NCI-H146 (cell line): ENCODE measurements around the gene ZNF697.

Experiments
- DNase-seq: peaks from one replicate; lab custom pipeline; 2025; lab: John Stamatoyannopoulos, UW

ZNF697 gene

DNA sequence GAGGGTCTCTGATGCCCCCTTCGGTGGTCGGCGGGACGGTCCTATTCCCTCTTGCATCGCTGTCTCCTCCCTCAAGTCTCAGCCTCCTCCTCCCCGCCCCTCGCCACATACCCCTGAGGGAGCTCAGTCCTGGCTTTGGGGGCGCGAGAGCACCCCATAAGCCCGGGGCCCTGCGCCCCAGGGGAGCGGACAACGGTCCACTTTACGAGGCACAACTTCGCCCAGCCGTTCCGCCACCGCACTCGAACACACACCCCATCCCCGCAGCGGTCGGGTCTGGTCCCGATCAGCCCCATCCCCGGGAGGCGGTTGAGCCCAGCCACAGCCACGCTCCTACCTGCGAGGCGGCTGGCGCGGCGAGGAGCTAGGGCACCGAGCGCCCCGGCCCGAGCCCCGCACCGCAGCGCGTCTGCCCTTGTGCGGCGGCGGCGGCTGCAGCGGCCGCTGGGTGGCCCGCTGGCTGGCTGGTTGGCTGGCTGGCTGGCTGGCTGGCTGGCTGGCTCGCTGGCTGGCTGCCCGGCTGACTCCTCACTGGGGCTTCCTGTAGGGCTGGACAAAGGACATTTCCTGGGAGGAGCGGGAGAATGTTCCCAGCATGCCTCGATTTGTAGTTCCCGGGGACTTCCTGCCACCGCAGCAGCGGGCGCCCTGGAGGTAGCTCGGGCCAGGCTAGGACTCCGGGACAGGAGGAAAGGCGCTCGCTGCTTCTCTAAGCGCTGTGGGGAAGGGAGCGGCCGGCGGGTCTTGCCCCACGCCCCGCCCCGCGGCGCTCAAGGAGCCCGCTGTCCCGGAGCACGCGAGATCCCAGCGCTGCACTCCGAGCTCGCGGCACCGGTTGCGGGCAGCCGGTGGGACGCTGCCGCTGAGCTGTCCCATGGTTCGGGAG, at the start of gene ZNF697:
Gene ZNF697, minus strand, starts transcription at position 533 of the 886 bp plus-strand sequence. CDS start 22,166 bp downstream, outside the sequence.
- DNase-seq: peak; percentile 93

DNA sequence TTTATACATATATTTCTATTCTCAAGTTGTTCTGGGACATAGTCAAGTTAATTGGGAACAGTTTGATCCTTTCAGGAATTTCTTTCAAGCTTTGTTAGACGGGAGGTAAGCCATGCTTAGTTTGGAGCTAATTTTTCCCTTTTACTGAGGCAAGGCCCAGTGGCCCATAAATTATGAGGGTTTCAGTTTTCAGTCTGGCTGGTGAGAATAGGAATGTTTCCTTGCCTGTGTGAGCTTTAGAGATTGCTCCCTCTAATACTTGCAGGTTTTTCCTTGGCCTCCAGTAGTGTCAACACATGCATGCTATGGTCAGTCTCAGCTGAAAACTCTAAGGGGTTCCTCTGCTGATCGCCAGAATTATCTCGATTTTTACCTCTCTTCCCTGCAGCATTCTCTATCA, 49.5 kb upstream of the ZNF697 start:
- no peak for DNase-seq

DNA sequence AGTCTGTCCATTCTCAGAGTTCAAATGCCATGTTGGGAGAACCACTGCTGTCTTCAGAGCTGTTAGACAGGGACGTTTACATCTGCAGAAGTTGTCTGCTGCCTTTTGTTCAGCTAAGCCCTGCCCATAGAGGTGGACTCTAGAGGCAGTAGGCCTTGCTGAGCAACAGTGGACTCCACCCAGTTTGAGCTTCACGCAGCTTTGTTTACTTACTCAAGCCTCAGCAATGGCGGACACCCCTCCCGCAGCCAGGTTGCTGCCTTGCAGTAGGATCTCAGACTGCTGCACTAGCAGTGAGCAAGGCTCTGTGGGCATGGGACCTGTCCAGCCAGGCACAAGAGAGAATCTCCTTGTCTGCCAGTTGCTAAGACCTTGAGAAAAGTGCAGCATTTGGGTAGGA, 48.8 kb upstream of the ZNF697 start:
- DNase-seq: peak; percentile 29

DNA sequence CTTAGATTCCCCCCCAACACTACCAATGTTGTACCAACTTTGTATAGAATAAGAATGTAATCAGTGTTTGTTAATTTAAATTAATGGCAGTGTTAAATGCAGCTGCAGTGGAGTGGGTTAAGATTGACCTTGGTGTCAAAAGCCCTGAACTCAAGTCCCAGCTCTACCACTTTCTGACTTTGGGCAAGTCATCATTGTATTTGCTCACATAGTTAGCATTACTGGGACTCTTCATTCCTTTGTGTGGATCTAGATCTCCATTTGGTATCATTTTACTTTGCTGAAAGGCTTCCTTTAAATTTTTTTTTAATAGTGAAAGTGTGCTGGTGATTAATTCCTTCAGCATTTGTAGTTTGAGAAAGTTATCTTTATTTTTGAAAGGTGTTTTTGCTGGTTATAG, 41.4 kb upstream of the ZNF697 start:
- DNase-seq: no peak

DNA sequence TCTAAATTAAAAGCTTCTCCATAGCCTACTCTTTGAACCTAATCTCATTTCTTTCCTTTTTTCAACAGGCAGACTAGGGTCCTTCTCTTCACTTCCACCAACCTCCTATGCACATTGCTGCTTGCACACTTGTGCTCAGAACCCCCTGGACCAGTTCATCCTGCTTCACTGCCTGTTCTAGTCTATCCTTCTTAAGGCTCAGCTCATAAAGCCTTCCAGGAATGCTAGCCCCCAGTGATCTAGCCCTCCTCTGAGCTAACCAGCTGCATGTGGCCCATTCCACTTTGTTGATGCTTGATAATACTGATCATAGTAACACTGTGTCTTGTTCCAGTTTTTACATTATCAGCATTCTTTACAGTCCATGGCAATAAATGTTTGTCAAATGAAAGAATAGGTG, 40.7 kb upstream of the ZNF697 start:
- no peak for DNase-seq

DNA sequence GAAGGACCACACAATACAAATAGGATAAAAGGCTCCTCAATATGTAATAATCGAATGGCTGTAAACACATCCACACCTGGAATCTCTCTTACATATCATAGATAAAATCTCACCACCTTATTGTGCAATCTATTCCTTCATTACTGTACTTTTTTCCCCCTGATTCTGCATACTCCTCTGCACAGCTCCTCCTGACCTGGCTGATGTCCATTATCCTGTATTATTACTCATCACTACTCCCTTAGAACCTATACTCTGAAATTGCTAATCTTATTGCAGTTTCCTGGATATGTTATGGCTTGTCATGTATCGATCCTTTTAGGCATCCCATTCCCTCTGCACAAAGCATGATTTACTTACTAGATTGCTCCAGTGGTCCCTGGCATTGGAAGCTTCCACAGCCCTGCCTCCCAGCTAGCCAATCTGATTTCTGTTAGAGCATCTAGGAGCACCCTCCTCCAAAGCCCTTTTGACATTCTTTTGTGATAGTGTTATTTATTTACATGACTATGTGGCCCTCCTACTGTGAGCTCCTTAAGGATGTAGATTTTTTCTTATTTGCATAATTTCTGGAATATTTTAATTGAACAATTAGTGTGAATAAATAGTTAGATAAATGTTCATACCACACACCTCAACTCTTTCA, 39.5 kb upstream of the ZNF697 start:
- DNase-seq: no peak

DNA sequence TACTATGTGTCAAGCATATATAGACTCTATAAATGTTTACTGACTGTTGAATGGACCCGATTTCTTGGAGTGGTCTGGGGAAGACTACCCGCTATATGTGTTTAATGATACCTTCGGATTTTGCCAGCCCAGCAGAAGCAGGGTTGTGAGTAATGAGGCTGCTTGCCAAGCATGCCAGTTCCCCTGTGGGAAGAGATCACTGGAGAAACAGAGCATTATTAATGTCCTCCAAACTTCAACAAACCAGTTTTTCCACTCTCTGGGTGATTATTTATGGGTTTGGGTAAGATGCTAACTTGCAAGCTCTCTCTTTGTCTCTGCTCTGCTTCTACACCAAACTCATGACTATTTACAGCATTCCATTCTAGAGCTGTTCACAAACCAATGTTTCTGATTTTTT, 38.6 kb upstream of the ZNF697 start:
- no peak for DNase-seq

DNA sequence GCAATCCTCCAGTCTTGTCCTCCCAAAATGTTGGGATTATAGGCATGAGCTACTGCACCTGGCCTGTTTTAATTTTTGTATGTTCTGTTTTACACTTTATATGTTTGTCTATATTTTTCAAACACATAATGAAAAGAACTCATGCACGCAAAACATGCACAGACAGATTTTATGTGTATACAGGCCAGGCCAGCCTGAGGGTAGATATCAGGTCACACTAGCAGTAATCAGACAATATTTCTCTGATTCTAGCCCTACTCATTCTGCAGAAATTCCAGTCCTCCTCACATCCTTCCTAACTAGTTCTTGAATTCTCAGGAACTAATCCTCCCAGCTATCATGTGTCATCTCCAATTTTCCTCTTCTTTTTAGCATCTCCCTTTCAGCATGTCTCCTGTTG, 35.8 kb upstream of the ZNF697 start:
- DNase-seq: no peak

DNA sequence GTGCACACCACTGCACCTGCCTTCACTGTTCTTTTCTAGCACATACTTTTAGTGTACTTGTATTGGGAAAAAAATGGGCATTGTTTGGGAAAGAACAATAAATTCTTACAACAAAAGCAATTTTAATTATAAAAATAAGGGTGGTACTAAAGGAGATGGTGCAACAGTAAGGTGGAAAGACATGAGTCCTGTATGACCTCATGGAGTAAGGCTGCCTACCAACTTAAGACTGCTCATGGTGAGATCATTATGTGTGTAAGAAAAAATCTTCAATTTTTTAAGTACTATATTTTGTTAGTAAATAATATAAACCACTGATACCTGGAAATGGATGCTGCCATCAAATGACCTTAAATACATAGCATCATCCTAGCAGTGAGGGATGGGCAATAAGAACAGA, 34.1 kb upstream of the ZNF697 start:
- DNase-seq: no peak

DNA sequence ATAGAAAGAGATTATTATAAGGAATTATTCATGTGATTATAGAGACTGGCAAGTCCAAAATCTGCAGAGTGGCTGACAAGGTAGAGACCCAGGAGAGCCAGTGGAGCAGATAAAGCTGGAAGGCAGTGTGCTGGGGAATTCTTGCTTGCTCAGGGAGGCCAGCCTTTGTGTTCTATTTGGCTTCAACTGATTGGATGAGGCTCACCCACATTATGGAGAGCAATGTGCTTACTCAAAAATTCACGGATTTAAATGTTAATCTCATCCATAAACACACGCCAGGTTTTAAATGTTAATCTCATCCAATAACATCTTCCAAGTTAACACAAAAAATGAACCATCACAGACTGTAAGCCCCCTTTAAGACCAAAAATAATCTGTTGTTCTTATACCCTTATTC, 33.5 kb upstream of the ZNF697 start:
- DNase-seq: no peak

DNA sequence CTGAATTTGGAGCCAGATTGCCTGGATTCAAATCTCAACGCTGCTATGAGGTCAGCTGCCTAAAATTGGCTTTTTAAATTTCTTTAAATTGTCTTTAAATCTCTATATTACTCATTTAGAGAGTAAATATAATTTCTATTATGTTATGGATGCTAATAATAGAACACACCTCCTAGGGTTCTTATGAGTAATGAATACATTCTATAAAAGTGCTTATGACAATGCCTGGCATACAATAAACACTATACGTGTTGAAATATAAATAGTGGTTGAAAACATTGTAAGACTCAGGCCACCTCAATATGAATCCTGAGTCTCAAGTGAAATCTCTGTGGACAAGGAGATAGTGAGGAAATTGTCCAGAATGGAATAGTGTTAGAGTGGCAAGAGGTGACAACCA, 32.7 kb upstream of the ZNF697 start:
- DNase-seq: no peak

DNA sequence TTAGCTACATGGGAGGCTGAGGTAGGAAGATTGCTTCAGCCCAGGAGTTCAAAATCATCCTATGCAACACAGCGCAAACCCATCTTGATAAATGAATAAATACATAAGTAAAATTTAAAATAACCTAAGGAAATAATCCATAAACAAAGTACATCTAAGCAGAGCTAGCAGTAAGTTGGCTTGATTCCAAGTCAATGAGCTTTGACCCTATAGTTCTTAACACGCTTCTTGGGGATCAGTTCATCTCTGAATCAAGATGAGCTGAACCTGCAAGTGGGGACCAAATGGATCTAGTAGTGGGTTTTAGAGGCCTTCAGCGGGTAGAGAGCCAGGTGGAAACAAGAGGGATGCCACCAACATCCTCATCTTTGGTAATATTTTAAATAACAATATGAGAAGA, 32.1 kb upstream of the ZNF697 start:
- no peak for DNase-seq

DNA sequence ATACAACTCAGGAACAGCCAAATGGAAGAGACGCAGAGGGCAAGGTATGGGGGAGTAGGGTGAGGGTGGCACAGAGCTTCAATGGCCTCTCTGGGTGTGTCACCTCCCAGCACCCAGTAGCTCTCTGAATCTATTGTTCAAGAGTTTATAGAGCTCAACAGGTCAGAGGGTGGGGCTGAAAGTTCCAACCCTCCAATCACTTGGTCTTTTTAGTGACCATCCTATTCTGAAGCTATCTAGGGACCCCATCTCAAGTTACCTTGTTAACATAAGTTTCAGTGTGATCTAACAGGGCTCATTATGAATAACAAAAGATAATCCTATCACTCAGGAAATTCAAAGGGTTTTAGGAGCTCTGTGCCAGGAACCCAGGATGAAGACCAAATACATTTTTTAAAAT, 31.2 kb upstream of the ZNF697 start:
- DNase-seq: no peak

DNA sequence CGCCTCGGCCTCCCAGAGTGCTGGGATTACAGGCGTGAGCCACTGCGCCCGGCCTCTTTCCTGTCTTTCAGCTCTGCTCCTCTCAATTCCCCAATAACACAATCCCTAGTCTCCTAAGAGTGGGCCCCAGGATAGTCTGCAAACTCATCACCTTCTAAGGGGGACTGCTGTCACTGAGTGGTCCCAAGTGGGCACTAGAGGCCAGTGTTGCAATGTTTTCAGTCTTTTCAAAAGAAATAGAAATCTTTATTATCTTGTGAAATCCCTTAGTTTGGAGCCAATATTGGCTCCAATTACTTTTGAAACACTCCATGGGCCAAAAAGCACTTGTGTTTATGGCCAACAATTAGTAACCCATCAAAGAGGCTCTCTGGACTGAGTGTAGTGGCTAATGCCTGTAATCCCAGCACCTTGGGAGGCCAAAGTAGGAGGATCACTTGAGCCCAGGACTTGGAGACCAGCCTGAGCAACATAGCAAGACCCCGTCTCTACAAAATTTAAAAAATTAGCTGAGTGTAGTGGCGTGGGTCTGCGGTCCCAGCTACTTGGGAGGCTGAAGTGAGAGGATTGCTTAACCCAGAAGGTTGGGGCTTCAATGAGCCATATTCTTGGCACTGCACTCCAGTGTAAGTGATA, 28.6 kb upstream of the ZNF697 start:
- no peak for DNase-seq

DNA sequence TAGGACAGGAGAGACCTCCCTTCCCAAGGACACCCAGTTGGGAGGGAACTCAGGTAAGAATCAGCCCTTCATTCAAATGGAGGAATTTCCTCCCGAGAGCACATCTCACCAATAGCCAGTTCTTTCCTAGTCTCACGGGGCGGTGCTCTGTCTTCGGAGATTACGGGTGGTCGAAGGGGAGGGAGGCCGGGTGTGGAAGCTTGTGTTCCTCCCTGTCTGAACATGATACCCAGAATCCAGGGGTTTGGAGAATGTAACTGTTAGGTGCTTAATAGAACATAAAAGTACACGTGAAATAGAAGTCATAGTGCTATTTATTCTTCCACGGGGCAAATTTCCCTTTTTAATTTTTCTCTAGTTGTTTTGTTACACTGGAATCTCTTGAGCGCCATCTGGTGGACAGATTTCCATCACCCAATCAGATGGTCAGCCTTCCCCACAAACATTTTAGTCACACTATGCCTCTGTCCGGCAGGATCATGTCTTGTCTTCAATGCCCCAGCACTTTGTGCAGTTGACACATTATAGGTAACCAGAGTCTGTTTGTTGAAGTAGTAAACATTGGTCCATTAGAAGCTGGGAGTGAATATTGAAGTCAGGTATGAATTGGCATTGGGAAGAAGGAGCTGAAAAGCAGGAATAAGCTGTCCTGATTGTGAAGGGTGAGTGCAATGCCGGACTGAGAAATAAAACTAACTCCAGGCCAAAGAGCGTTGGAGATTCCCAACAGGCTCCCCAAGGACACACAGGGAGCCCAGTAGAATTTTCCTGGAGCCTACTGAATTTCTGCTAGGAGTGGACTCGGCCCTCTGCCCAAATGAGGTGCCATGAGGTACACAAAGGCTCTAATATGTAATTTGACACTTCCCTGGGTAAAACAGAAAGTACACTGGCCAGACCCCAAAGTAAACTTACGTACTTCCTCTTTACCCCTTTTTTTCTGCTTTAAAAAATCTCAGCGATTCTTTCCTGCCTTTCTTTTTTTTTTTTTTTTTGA, 27.6 kb upstream of the ZNF697 start:
- DNase-seq: peak; percentile 70

DNA sequence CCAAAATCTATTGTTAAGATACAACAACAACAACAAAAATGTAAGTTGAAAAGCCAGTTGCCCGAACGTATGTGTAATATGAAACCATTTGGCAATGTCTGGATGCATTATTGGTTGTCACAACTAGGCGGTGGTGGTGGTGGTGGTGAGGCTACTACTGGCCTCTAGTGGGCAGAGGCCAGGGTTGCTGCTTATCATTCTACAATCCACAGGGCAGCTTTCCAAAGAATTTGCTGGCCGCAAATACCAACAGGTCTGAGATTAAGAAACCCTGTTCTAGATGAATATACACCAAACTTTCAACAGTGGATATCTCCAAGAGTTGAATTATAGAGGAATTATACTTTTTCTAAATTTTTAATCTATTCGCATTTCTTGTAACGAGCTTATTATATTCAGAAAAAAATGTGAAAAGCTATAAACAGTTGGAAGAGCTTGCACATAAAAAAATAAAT, 26.8 kb upstream of the ZNF697 start:
- DNase-seq: peak; percentile 65

DNA sequence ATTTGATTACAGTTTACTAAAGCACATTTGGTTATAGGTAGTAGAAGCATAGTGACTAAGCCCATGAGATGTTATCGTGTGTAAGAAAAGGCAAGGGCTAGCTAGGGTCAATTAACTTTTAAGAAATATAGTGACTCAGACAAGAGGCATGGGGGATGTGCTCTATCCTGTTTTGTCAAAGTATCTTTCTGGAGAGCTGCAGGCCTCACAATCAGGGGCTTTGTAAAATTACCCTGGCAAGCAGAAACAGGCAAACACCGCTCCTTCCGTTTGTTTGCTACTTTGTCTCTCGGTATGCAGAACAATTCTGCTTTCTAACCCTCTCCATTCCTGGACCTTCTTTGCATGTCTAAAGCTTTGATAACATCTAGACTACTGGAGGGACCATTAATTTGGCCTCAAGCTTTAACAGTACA, 26.1 kb upstream of the ZNF697 start:
- DNase-seq: no peak

DNA sequence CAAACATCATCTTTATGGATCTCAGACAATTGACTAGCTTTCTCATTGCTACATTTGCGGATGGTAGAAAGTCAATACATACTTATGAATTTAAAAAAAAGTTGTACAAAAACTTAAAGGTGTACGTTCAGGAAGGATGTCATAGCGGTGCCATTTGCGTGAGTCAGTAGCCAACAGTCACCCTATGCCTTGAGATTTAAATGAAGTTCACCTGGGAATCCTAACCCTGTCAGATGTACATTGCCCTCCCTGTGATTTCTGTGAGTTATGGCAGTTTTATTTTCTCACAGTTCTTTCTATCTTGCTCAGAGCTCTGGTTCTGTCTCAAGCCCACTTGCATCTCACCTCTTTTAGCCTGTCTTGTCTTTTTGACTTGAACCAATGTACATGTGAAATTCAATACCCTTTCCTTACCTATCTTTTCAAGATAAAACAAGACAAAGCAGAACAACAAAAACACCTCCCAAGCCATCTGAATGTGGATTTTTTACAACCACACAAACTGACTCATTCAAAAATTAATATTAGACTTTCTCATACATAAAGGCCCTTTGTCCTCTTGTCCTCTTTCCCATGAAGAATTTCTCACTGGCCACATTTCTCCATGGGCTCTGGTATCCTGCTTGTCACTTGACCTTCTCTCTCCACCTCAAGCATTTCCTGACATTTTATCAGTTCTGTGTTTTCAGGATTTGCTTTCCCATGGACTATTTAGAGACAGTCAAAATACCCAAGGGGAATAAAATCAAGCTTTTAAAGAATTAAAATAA, 25.3 kb upstream of the ZNF697 start:
- no peak for DNase-seq

DNA sequence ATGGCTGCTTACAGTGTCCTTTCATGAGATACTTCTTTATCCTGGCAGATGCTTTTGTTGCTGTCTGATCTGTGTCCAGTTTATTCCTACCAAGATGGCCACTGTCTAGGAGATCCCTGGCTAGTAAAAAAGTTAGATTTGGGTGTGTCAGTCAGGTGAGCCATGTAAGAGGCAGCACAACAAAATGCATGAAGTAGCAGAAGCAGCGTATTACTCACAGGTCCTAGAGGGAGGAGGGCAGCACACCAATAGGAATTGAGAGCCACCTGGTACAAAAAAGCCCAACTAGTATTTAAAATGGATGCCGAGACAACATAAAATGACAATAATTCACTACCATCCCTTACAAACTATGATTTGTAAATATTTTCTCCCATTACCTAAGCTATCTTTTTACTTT, 22.8 kb upstream of the ZNF697 start:
- DNase-seq: no peak

DNA sequence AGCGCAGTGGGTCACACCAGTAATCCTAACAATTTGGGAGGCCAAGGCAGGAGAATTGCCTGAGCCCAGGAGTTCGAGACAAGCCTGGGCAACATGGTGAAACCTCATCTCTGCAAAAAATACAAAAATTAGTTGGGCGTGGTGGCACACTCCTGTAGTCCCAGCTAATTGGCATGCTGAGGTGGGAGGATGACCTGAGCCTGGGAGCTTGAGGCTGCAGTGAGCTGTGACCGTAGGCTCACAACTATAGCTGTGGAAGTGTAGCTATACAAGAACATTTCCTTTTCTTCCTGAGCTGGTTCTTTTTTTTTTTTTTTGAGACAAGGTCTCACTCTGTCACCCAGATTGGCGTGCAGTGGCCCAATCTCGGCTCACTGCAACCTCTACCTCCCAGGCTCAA, 19.1 kb upstream of the ZNF697 start:
- no peak for DNase-seq

DNA sequence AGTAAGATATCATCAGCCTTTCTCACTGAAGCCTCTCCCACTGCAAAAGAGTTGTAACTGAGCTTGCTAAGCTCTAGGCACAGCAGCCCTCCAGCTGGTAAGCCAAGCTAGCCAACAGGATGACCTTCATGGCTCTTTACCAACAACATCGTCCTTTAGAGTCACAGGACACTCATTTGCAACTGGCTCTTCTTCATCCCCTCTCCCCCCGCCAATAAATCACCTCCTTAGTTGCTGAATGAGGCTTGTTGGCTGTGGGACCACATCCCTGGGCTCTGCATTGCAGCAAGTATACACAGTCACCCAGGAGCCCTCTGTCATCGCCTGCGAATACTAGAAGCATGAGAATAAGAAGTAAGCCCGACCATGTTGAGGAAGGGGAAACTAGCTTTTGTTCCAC, 16.0 kb upstream of the ZNF697 start:
- no peak for DNase-seq
